Peyer's patch (tissue), 4 donors: Measurements from ENCODE around the gene ARRDC5. TPM values are rescaled to one million over a fixed set of nuclear protein-coding genes. Genes with fewer than 3 reads are reported as not detected.

ENCODE experiments used
- DNase-seq, 3 donors: peaks; one replicate each; pipeline ENCODE4 v3.0.0-alpha.2; 2017 to 2019
- H3K27ac ChIP-seq, 4 donors: fragments of 200-600 bp; sonication (generic); one replicate each; pipeline ENCODE4 v1.5.1; 2016 to 2019
- H3K27me3 ChIP-seq, 2 donors: fragments of 200-600 bp; sonication (generic); one replicate each; pipeline ENCODE4 v1.5.1; 2019
- H3K36me3 ChIP-seq, 3 donors: fragments of 200-600 bp; sonication (generic); one replicate each; pipeline ENCODE4 v1.5.1; 2016 to 2019
- H3K4me1 ChIP-seq, 4 donors: fragments of 200-600 bp; sonication (generic); one replicate each; pipeline ENCODE4 v1.5.1; 2016 to 2019
- H3K4me3 ChIP-seq, 4 donors: fragments of 200-600 bp; sonication (generic); 1 replicate in 3 of 4; 2 replicates in 1 of 4; pipeline ENCODE4 v1.5.1; 2016 to 2019; ENCODE audit warnings: mild to moderate bottlenecking in 1 of 4
- H3K9me3 ChIP-seq, 4 donors: fragments of 200-600 bp; sonication (generic); one replicate each; pipeline ENCODE4 v1.5.1; 2016 to 2019; ENCODE audit warnings: mild to moderate bottlenecking in 1 of 4
- POLR2A ChIP-seq, 2 donors: fragments of 450-650 bp; IDR thresholded peaks; one replicate each; pipeline ENCODE4 v1.5.1; 2017; ENCODE audit warnings: antibody characterized with exemption in 2 of 2, mild to moderate bottlenecking in 2 of 2, moderate library complexity in 2 of 2
- total RNA-seq, 4 donors: library from RNA; depleted of rRNA; stranded (reverse); fragments of >200 nt; gene quantifications; one replicate each; pipeline ENCODE4 v1.1.0, GENCODE V29; 2016
- TF ChIP-seq, protein P1 (sequence below), 6 experiments: fragments of 450-650 bp in 4 of 6; fragments of 200-600 bp in 2 of 6; sonication (generic) in 1 of 6; IDR thresholded peaks; one replicate each; pipeline ENCODE4 v1.5.1; 2017 to 2019; ENCODE audit warnings: antibody characterized with exemption in 6 of 6, mild to moderate bottlenecking in 3 of 6, moderate library complexity in 1 of 6

Gene ARRDC5
- total RNA-seq, 4 donors from 2014 or later: 0.76 to 8.3 (median 3.1) TPM; not detected in 1

DNA sequence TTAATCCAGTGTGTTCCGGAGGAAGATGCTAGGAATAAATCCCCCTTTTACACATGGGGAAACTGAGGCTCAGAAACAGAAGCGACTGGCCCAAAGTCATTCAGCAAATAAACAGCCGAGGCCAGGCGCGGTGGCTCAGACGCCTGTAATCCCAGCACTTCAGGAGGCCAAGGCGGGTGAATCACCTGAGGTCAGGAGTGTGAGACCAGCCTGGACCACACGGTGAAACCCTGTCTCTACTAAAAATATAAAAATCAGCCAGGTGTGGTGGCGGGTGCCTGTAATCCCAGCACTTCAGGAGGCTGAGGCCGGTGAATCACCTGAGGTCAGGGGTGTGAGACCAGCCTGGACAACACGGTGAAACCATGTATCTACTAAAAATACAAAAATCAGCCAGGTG is 23.7 kb downstream of the ARRDC5 start:
- DNase-seq: no peak
- Histone ChIP-seq H3K9me3 (no peaks in the 10 kb centered on the region), H3K27ac (no peak overlapping the region), H3K27me3 (no peaks in the 10 kb centered on the region), H3K4me1 (no peaks in the 10 kb centered on the region), H3K4me3 (no peak overlapping the region), H3K36me3 (no peaks in the 10 kb centered on the region)
- TF ChIP-seq, protein P1, sequence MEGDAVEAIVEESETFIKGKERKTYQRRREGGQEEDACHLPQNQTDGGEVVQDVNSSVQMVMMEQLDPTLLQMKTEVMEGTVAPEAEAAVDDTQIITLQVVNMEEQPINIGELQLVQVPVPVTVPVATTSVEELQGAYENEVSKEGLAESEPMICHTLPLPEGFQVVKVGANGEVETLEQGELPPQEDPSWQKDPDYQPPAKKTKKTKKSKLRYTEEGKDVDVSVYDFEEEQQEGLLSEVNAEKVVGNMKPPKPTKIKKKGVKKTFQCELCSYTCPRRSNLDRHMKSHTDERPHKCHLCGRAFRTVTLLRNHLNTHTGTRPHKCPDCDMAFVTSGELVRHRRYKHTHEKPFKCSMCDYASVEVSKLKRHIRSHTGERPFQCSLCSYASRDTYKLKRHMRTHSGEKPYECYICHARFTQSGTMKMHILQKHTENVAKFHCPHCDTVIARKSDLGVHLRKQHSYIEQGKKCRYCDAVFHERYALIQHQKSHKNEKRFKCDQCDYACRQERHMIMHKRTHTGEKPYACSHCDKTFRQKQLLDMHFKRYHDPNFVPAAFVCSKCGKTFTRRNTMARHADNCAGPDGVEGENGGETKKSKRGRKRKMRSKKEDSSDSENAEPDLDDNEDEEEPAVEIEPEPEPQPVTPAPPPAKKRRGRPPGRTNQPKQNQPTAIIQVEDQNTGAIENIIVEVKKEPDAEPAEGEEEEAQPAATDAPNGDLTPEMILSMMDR (IDR thresholded peaks at IDR 0.05): no peak
- TF ChIP-seq POLR2A (IDR thresholded peaks at IDR 0.05): no peak

DNA sequence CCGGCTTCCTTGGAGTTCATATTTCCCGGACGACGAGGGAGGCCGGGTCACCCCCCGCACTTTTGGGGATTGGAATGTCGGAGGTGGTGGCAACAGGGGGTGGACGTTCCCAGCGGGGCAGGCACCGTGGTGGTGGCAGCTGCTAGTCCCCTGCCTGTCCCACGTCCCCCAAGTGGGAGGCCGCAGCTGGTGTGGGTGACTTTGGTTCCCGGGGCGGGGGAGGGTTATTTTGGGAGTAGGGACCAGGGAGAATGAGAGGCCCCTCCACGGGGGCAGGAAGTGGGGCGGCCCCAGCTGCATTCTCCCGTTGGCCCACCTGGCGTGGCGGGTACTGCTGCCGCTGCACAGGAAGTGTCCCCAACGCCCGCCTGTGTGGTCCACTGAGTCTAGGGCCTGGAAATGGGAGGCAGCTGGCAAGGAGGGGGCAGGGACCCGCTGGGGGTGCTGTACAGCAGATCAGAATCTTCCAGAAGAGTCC is 24.2 kb downstream of the ARRDC5 start:
- TF ChIP-seq POLR2A (IDR thresholded peaks at IDR 0.05): no peak
- TF ChIP-seq, protein P1 (IDR thresholded peaks at IDR 0.05): no peak
- Histone ChIP-seq H3K9me3 (no peaks in the 10 kb centered on the region), H3K27ac (no peak overlapping the region), H3K4me1 (no peaks in the 10 kb centered on the region), H3K36me3 (no peaks in the 10 kb centered on the region), H3K27me3 (no peaks in the 10 kb centered on the region), H3K4me3 (no peak overlapping the region)
- DNase-seq: no peak

DNA sequence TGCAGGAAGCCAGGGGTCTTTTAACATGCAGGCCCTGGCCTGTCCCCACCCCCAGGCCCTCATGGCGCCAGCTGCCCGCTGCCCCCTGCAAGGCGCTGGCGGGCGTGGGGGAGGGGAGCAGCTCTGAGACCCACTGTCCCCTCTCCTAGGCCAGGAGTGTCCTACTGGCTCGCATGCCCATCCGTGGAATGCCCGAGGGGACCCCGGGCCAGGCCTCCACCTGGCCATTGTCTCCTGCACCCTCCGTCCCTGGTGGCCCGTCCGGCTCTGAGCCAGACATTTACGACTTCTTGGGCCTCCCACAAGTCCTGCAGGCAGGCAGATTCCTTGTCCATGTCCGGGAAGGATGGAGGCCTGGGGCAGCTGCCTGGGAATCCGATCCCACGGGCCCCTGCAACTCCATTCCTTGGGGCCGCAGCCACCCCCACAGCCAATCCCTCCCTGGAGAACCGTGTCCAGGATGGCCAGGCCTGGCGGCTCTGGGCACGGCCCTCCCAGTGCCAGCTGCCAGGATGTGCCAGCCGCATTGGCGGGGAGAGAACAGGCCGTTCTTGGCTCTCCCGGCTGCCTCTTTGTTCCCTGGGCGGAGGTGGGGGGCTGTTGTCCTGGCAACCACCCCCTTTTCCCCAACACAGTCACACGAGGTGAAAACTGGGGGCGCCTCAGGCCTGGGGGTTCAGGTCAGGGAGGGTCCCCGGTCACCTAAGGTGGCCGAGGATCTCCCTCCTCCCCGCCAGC is 24.8 kb downstream of the ARRDC5 start:
- H3K27ac ChIP-seq: no peak overlapping the region
- H3K9me3 ChIP-seq: no peaks in the 10 kb centered on the region
- no peaks in the 10 kb centered on the region for H3K27me3 ChIP-seq
- no peaks in the 10 kb centered on the region for H3K36me3 ChIP-seq
- no peaks in the 10 kb centered on the region for H3K4me1 ChIP-seq
- DNase-seq: no peak
- TF ChIP-seq, protein P1 (IDR thresholded peaks at IDR 0.05): no peak
- TF ChIP-seq POLR2A (IDR thresholded peaks at IDR 0.05): no peak
- H3K4me3 ChIP-seq: no peak overlapping the region

DNA sequence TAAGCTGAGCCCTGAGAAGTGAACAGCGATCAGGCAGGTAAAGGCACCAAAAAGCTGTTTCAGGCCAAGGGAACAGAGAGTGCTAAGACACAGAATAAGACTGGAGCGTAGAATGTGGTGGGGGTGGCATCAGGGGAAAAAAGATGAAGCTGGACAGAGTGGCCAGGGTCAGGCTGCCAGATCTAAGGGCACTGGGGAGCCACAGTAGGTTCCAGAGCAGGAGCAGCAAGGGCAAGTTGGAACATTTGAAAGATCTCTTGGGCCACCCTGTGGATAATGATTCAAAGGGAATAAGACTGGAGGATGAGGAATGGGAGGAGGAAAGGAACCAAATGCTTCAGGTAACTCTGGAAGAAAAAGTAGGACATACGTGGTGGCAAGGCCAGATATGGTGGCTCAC is 28.8 kb downstream of the ARRDC5 start:
- no peak for DNase-seq
- Histone ChIP-seq H3K27me3 (no peaks in the 10 kb centered on the region), H3K36me3 (no peaks in the 10 kb centered on the region), H3K9me3 (no peaks in the 10 kb centered on the region), H3K4me3 (no peak overlapping the region), H3K4me1 (peaks cover 0 to 9% (median 0%) of the 10 kb centered on the region in 4 donors), H3K27ac (no peak overlapping the region)
- TF ChIP-seq POLR2A (IDR thresholded peaks at IDR 0.05): no peak
- TF ChIP-seq, protein P1 (IDR thresholded peaks at IDR 0.05): no peak

DNA sequence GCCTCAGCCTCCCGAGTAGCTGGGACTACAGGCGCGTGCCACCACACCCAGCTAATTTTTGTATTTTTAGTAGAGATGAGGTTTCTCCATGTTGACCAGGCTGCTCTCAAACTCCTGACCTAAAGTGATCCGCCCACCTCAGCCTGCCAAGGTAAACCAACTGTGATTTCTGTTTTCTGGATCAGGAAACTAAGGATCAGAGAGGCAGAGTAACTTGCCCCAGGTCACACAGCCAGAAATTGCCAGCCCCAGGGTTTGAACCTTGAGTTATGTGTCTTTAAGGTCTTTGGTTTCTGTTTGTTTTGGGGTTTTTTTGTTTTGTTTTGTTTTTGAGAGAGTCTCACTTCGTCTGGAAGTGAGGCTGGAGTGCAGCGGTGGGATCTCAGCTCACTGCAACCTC is 31.0 kb downstream of the ARRDC5 start:
- DNase-seq: no peak
- Histone ChIP-seq H3K9me3 (no peaks in the 10 kb centered on the region), H3K4me1 (peaks cover 0 to 16% (median 0%) of the 10 kb centered on the region in 4 donors), H3K36me3 (no peaks in the 10 kb centered on the region), H3K4me3 (no peak overlapping the region), H3K27ac (no peak overlapping the region), H3K27me3 (no peaks in the 10 kb centered on the region)
- no peak for TF ChIP-seq POLR2A (IDR thresholded peaks at IDR 0.05)
- TF ChIP-seq, protein P1 (IDR thresholded peaks at IDR 0.05): no peak
